Epidermal melanocyte (primary cell): ENCODE measurements around the gene CRIP2.

ENCODE experiments used
- DNase-seq: peaks from one replicate; pipeline ENCODE4 v3.0.0; 2011; ENCODE audit warnings: low spot score; ENCODE audit not compliant: insufficient read length

CRIP2 gene

GRCh38 chr14:105498430-105499255 is 24.0 kb downstream of the CRIP2 start:
- no peak for DNase-seq

GRCh38 chr14:105499256-105500035 is 24.8 kb downstream of the CRIP2 start:
- peak; percentile 98 for DNase-seq

GRCh38 chr14:105500036-105500725 is 25.6 kb downstream of the CRIP2 start:
- no peak for DNase-seq

- DNase-seq: no peak
Observed at GRCh38 chr14:105500726-105501101, 26.1 kb downstream of the CRIP2 start.

GRCh38 chr14:105501504-105502291 is 27.1 kb downstream of the CRIP2 start:
- DNase-seq: no peak

- no peak for DNase-seq
Observed at GRCh38 chr14:105502446-105503295, 28.1 kb downstream of the CRIP2 start.

GRCh38 chr14:105503296-105503640 is 28.6 kb downstream of the CRIP2 start:
- DNase-seq: no peak

- DNase-seq: no peak
Observed at GRCh38 chr14:105503935-105504692, 29.5 kb downstream of the CRIP2 start.

- no peak for DNase-seq
Observed at GRCh38 chr14:105505101-105505500, 30.5 kb downstream of the CRIP2 start.

GRCh38 chr14:105507247-105507646 is 32.6 kb downstream of the CRIP2 start:
- DNase-seq: no peak

- no peak for DNase-seq
Observed at GRCh38 chr14:105508069-105508468, 33.4 kb downstream of the CRIP2 start.

GRCh38 chr14:105508601-105509000 is 34.0 kb downstream of the CRIP2 start:
- no peak for DNase-seq

- no peak for DNase-seq
Observed at GRCh38 chr14:105517096-105517495, 42.5 kb downstream of the CRIP2 start.

- DNase-seq: no peak
Observed at GRCh38 chr14:105519946-105520698, 45.5 kb downstream of the CRIP2 start.

GRCh38 chr14:105525326-105525725 is 50.7 kb downstream of the CRIP2 start:
- DNase-seq: no peak

GRCh38 chr14:105525861-105526775 is 51.5 kb downstream of the CRIP2 start, which contains the start of gene TMEM121:
TSS of gene TMEM121 (plus strand) at chr14:105526583. CDS start at chr14:105528835, 2,252 bp downstream.
- peak; percentile 33 for DNase-seq

- DNase-seq: peak; percentile 18
Observed at GRCh38 chr14:105526776-105527380, 52.3 kb downstream of the CRIP2 start.
